ENCODE measurements around the gene TIMM17A. TPM values are rescaled to one million over a fixed set of nuclear protein-coding genes. Genes with fewer than 3 reads are reported as not detected.

Gene TIMM17A
- total and polyA plus RNA-seq, 2 of the 8 experiments (the other 6 are each of a cell fraction or from before 2014, with no cell fraction given) = 30.3 to 57.1 TPM

- TF ChIP-seq CHD7 (IDR thresholded peaks at IDR 0.05; ENCODE audit: insufficient replicate concordance, low read length) (no peak), RFX5 (IDR thresholded peaks at IDR 0.05; ENCODE audit: borderline replicate concordance, low read depth, low read length) (no peak), SRF (IDR thresholded peaks at IDR 0.05; ENCODE audit: low read depth, low read length) (no peak)
These were observed 52.6 kb downstream of the TIMM17A start (continued) for GRCh38 chr1:202007805-202008489.
